Upper lobe of left lung (tissue), 6 donors: ENCODE results near the gene SLC25A23. TPM values are rescaled to one million over a fixed set of nuclear protein-coding genes. Genes with fewer than 3 reads are reported as not detected.

Source experiments
- ATAC-seq, 2 donors: fragments of 200-7000 bp; cut with Tn5 transposase; one replicate each; pipeline ENCODE4 v1.9.1; 2022; ENCODE audit warnings: mild to moderate bottlenecking in 2 of 2, moderate library complexity in 2 of 2; ENCODE audit not compliant: low FRiP score in 2 of 2
- DNase-seq, 2 donors: peaks; one replicate each; pipeline ENCODE4 v3.0.0-alpha.2; 2019 to 2020
- H3K27ac ChIP-seq, 4 donors: fragments of 200-600 bp; sonication (generic); one replicate each; pipeline ENCODE4 v1.5.1; 2016 to 2019
- H3K27me3 ChIP-seq, 4 donors: fragments of 200-600 bp; sonication (generic); one replicate each; pipeline ENCODE4 v1.5.1; 2017 to 2019
- H3K36me3 ChIP-seq, 4 donors: fragments of 200-600 bp; sonication (generic); one replicate each; pipeline ENCODE4 v1.5.1; 2016 to 2019
- H3K4me1 ChIP-seq, 4 donors: fragments of 200-600 bp; sonication (generic); one replicate each; pipeline ENCODE4 v1.5.1; 2018 to 2019
- H3K4me3 ChIP-seq, 4 donors: fragments of 200-600 bp; sonication (generic); one replicate each; pipeline ENCODE4 v1.5.1; 2017 to 2019; ENCODE audit warnings: mild to moderate bottlenecking in 2 of 4, moderate library complexity in 1 of 4
- H3K9me3 ChIP-seq, 4 donors: fragments of 200-600 bp; sonication (generic); one replicate each; pipeline ENCODE4 v1.5.1; 2018 to 2019
- EP300 ChIP-seq, 4 donors: sonication (generic); formaldehyde crosslinking; IDR thresholded peaks; one replicate each; pipeline ENCODE4 v1.5.1; 2017; ENCODE audit warnings: antibody characterized with exemption in 4 of 4, control low read depth in 2 of 4
- POLR2A ChIP-seq, 4 donors: fragments of 450-650 bp; IDR thresholded peaks; one replicate each; pipeline ENCODE4 v1.5.1; 2016 to 2017; ENCODE audit warnings: antibody characterized with exemption in 4 of 4, mild to moderate bottlenecking in 2 of 4
- POLR2AphosphoS5 ChIP-seq, 2 donors: sonication (generic); formaldehyde crosslinking; IDR thresholded peaks; one replicate each; pipeline ENCODE4 v1.5.1; 2017; ENCODE audit warnings: antibody characterized with exemption in 2 of 2
- WGBS, 2 donors: methylation state at CpG; one replicate each; pipeline ENCODE4 v1.1.5; 2017 to 2018; 5-methylcytosine and 5-hydroxymethylcytosine counted together
- total RNA-seq, 6 donors: library from RNA; depleted of rRNA in 4 of 6; stranded (reverse); fragments of >200 nt in 4 of 6; gene quantifications; one replicate each; pipeline versions ENCODE4 v1.1.0 to v1.2.1, GENCODE V29; 2016 to 2021
- TF ChIP-seq, protein P1 (sequence below), 6 experiments: fragments of 450-650 bp in 4 of 6; fragments of 200-600 bp in 2 of 6; sonication (generic) in 2 of 6; IDR thresholded peaks; one replicate each; pipeline ENCODE4 v1.5.1; 2016 to 2019; ENCODE audit warnings: antibody characterized with exemption in 6 of 6
- donor health status: DM: no; HTN: no; CAD: no; lungs with moderate emphysema.
- donor health status: DM: no; HTN: yes; CAD: no; lungs with severe emphysema.

Gene SLC25A23
- total RNA-seq, 6 donors from 2014 or later = 29.3 to 133 (median 64.5) TPM

DNA sequence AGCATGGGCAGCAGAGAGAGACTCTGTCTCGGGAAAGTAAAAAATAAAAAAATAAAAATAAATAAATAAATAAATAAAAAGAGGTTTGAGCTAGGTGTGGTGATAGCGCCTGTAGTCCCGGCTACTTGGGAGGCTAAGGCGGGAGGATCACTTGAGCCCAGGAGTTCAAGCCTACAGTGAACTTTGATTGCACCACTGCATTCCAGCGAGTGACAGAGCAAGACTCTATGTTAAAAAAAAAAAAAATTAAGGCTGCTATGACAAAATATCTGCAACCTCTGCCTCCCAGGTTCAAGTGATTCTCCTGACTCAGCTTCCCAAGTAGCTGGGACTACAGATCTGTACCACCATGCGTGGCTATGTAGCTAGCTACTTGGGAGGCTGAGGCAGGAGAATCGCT is 25.2 kb upstream of the SLC25A23 start:
- H3K27me3 ChIP-seq = no peaks in the 10 kb centered on the region
- ATAC-seq (no peak), DNase-seq (no peak)
- no peak overlapping the region for H3K27ac ChIP-seq
- no peaks in the 10 kb centered on the region for H3K9me3 ChIP-seq
- no peak for TF ChIP-seq POLR2A (IDR thresholded peaks at IDR 0.05)
- TF ChIP-seq POLR2AphosphoS5 (IDR thresholded peaks at IDR 0.05) = no peak
- TF ChIP-seq EP300 (IDR thresholded peaks at IDR 0.05) = no peak
- TF ChIP-seq, protein P1, sequence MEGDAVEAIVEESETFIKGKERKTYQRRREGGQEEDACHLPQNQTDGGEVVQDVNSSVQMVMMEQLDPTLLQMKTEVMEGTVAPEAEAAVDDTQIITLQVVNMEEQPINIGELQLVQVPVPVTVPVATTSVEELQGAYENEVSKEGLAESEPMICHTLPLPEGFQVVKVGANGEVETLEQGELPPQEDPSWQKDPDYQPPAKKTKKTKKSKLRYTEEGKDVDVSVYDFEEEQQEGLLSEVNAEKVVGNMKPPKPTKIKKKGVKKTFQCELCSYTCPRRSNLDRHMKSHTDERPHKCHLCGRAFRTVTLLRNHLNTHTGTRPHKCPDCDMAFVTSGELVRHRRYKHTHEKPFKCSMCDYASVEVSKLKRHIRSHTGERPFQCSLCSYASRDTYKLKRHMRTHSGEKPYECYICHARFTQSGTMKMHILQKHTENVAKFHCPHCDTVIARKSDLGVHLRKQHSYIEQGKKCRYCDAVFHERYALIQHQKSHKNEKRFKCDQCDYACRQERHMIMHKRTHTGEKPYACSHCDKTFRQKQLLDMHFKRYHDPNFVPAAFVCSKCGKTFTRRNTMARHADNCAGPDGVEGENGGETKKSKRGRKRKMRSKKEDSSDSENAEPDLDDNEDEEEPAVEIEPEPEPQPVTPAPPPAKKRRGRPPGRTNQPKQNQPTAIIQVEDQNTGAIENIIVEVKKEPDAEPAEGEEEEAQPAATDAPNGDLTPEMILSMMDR (IDR thresholded peaks at IDR 0.05) = no peak
- WGBS, 2 donors = 91 to 92% methylated on average over 7 of the region's 7 CpGs
- no peaks in the 10 kb centered on the region for H3K4me1 ChIP-seq
- no peaks in the 10 kb centered on the region for H3K36me3 ChIP-seq
- H3K4me3 ChIP-seq = no peak overlapping the region

DNA sequence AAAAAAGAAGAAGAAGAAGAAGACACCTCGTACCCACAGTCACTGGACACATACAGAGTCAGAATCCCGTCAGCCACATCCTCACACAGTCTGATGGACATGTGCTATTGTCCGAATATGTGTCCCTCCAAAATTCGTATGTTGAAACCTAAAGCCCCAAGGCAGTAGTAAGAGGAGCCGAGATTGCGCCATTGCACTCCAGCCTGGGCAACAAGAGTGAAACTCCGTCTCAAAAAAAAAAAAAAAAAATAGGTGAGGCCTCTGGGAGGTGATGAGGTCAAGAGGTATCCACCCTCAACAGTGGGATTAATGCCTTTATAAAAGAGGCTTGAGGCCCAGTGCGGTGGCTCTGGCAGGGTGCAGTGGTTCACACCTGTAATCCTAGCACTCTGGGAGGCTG is 24.6 kb upstream of the SLC25A23 start:
- ATAC-seq (no peak), DNase-seq (peak in 1 of 2 donors; percentile 61)
- H3K36me3 ChIP-seq = no peaks in the 10 kb centered on the region
- H3K4me3 ChIP-seq = no peak overlapping the region
- H3K27ac ChIP-seq = no peak overlapping the region
- H3K4me1 ChIP-seq = no peaks in the 10 kb centered on the region
- no peaks in the 10 kb centered on the region for H3K27me3 ChIP-seq
- H3K9me3 ChIP-seq = no peaks in the 10 kb centered on the region
- TF ChIP-seq, protein P1 (IDR thresholded peaks at IDR 0.05) = no peak
- TF ChIP-seq POLR2AphosphoS5 (IDR thresholded peaks at IDR 0.05) = no peak
- no peak for TF ChIP-seq EP300 (IDR thresholded peaks at IDR 0.05)
- no peak for TF ChIP-seq POLR2A (IDR thresholded peaks at IDR 0.05)
- 52 to 65% methylated on average over 8 of the region's 8 CpGs for WGBS, 2 donors

DNA sequence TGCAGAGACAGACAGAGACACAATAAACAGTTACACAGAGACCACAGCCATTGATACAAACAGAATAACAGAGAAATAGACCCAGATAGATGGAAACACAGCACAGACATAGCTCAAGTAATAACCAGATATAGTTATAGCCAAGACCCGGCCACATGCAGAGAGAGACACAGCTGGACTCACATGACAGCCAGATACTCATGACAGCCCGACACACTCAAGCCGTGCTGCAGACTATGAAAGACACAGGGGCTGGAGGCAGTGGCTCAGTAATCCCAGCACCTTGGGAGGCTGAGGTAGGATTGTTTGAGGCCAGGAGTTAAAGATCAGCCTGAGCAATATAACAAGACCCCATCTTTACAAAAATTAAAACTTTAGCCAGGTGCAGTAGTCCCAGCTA is 23.6 kb upstream of the SLC25A23 start:
- H3K27me3 ChIP-seq = no peaks in the 10 kb centered on the region
- H3K36me3 ChIP-seq = no peaks in the 10 kb centered on the region
- H3K27ac ChIP-seq = no peak overlapping the region
- H3K9me3 ChIP-seq = no peaks in the 10 kb centered on the region
- DNase-seq (no peak), ATAC-seq (no peak)
- H3K4me1 ChIP-seq = no peaks in the 10 kb centered on the region
- no peak overlapping the region for H3K4me3 ChIP-seq
- 53 to 56% methylated on average over 3 of the region's 3 CpGs for WGBS, 2 donors
- TF ChIP-seq, protein P1 (IDR thresholded peaks at IDR 0.05) = no peak
- no peak for TF ChIP-seq EP300 (IDR thresholded peaks at IDR 0.05)
- no peak for TF ChIP-seq POLR2AphosphoS5 (IDR thresholded peaks at IDR 0.05)
- no peak for TF ChIP-seq POLR2A (IDR thresholded peaks at IDR 0.05)

DNA sequence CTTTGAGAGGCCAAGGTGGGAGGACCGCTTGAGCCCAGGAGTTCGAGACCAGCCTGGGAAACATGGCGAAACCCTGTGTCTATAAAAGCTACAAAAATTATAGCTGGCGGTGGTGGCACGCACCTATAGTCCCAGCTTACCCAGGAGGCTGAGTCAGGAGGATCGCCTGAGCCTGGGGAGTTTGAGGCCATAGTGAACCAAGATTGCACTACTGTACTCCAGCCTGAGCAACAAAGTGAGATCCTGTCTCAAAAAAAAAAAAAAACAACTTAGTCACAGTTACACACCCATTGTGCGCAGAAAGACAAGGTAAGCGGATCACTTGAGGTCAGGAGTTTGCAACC is 22.7 kb upstream of the SLC25A23 start:
- Histone ChIP-seq H3K27ac (peak overlapping the region; percentile 31 to 85 (median 66)), H3K4me3 (peak overlapping the region in 1 of 4 donors; percentile 52), H3K9me3 (no peaks in the 10 kb centered on the region), H3K4me1 (peaks cover 0 to under 1% (median 0%) of the 10 kb centered on the region in 4 donors), H3K36me3 (no peaks in the 10 kb centered on the region), H3K27me3 (no peaks in the 10 kb centered on the region)
- DNase-seq = no peak
- TF ChIP-seq, protein P1 (IDR thresholded peaks at IDR 0.05) = no peak
- TF ChIP-seq POLR2A (IDR thresholded peaks at IDR 0.05) (no peak), POLR2AphosphoS5 (IDR thresholded peaks at IDR 0.05) (no peak), EP300 (IDR thresholded peaks at IDR 0.05) (no peak)
- no peak for ATAC-seq
- 90 to 92% methylated on average over 6 to 8 of the region's 8 CpGs for WGBS, 2 donors

DNA sequence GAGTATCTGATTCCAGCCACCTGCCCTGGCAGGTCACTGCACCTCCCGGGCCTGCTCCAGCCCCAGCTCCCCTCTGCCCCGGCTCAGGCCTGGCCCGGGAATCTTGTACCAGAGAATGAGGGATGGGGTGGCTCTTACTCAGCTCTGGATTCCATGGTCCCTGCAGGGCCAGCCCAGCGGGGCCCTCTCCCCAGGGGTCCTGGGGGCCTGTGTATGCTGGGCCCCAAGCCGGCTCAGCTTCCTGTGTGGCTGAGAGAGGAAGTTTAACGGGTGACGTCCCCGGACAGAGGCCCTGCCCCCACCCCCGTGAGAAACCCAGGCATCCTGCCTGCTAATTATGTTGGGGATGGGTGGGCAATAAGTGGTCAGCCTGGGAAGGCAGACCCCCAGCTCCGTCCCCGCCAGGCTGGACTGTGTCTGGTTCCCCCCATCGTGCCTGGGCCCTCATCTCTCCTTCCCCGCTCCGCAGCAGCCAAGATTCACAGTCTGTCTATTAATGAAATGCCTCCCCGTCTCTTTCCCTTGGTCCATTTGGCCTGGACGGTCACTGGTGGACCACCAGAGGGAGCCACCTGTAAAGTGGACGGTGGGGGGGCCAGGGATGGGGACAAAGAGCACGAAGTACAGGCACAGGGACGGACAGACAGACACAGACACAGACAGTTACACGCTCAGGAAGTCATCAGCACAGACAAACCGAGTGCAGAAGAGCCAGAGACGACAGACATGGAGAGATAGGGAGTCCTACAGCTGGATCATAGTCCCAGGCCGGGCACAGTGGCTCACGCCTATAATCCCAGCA is 22.1 kb upstream of the SLC25A23 start, which contains the start of gene DENND1C:
Gene DENND1C (minus strand): TSS at position 247 of the 802 bp plus-strand sequence. CDS start 92 bp downstream, at position 155.
- TF ChIP-seq EP300 (IDR thresholded peaks at IDR 0.05) (no peak), POLR2A (IDR thresholded peaks at IDR 0.05) (peak in 2 of 4 donors; percentile 13 to 51), POLR2AphosphoS5 (IDR thresholded peaks at IDR 0.05) (peak in 1 of 2 donors; percentile 21)
- TF ChIP-seq, protein P1 (IDR thresholded peaks at IDR 0.05) = peak; percentile 18 to 53 (median 34)
- H3K36me3 ChIP-seq = no peaks in the 10 kb centered on the region
- H3K4me3 ChIP-seq = peak within 1 kb of the TSS in 3 of 4 donors; percentile 33 to 52 (median 46)
- peak; percentile 68 to 85 for DNase-seq
- ATAC-seq = peak; percentile 49 to 78
- 36 to 42% methylated on average over 15 to 19 of the region's 24 CpGs for WGBS, 2 donors
- no peaks in the 10 kb centered on the region for H3K27me3 ChIP-seq
- no peaks in the 10 kb centered on the region for H3K9me3 ChIP-seq
- H3K4me1 ChIP-seq = peaks cover 0 to 6% (median 2%) of the 10 kb centered on the region in 4 donors
- peak within 1 kb of the TSS; percentile 31 to 85 (median 66) for H3K27ac ChIP-seq
